HPDE6-E6E7 (cell line): ENCODE data around the gene CCDC9.
"Not testable (repeated sequence)": the region's sequence is repeated elsewhere in the genome, so short reads cannot be mapped to it uniquely, and the experiment has no call there.

Source experiments
- DNase-seq: peaks from one replicate; pipeline ENCODE4 v3.0.0; 2011; ENCODE audit warnings: missing footprints; ENCODE audit errors: extremely low spot score

Gene CCDC9

GRCh38 chr19:47300867-47301266 is 44.5 kb downstream of the CCDC9 start:
- DNase-seq = not testable (repeated sequence)

DNA sequence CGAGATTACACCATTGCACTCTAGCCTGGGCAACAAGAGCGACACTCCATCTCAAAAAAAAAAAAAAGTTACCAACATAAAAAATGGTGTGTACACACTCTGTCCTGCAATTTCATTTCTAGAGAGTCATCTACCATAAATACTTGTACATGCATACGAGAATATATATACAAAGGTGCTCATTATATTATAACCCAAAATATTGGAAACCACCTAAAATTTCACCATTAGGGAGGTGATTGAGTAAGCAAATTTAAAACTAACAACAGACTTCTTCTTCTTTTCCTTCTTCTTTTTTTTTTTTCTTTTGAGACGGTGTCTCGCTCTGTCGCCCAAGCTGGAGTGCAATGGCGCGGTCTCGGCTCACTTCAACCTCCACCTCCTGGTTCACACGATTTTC is 45.9 kb downstream of the CCDC9 start:
- DNase-seq = no peak

- no peak for DNase-seq
These were observed 47.6 kb downstream of the CCDC9 start for GRCh38 chr19:47303966-47304365.

DNA sequence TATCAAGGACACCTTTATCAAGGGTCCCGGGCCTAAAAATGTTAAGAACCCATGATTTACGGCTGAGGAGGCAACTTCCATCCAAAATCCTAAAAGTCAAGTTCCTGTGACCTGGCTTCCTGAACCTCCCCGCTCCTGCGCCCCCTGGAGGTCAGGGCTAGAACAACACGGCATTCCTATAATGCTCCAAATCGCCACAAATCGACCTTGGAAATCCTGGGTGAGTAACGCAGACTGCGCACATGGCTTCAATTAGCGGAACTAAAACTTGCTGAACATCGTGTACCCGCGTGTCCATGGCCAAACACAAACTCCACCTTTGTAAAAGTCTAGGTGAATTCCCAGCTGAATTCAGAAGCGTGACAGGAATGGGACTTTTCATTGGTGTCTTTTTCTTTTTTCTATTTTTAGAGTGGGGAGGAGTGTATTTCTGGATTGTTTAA is 49.0 kb downstream of the CCDC9 start:
- DNase-seq = peak; percentile 42

DNA sequence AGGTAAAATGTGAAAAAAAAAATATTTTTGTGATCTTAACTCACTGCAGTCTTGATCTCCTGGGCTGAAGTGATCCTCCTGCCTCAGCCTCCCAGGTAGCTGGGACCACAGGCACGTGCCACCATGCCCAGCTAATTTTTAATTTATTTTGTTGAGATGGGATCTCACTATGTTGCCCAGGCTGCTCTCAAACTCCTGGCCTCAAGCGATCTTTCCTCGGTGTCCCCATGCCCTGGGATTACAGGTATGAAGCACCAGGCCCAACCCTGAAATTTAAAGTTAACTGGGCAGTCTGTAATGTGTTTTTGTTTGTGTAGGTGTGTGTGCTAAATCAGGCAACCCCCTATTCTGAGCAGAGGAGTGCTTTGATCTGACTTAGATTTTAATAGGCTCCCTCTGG is 50.0 kb downstream of the CCDC9 start:
- no peak for DNase-seq

DNA sequence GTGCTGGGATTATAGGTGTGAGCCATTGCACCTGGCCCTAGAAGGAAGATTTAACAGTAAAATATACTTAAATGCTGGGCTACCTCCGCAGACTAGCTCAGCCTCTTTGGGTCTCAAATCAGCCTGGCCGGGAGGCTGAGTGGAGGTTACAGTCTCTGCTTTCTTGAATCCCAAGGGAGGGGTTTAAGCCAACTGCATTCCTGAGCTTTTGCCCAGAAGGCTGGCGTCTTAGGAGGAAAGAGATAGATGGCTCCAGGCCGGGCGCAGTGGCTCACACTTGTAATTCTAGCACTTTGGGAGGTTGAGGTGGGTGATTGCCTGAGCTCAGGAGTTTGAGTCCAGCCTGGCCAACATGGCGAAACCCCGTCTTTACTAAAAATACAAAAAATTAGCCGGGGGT is 52.7 kb downstream of the CCDC9 start:
- DNase-seq = no peak

- DNase-seq = no peak
These were observed 53.3 kb downstream of the CCDC9 start, which contains the start of gene C5AR1 for GRCh38 chr19:47309608-47310007. C5AR1 (plus strand) TSS chr19:47309861; CDS start chr19:47309896, 35 bp downstream.

GRCh38 chr19:47310323-47310722 is 54.0 kb downstream of the CCDC9 start:
- DNase-seq = no peak

DNA sequence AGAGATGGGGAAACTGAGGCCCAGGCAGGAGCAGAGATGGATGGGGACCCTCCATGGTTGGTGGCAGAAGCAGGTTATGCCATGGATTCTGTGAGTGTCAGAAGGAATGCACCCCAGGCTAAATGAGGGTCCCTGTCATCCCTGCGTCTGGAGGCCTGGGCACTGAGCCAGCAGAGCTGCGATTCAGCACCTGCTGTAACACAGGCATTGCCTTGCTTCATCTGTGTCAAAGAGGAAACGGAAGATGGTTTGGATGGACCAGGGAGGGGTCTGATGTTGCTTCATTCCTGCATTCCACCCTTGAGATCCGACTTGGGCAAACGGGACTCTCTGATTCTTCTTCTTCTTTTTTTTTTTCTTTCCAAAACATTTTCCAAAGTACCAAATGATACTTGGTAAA is 54.5 kb downstream of the CCDC9 start:
- DNase-seq = peak; percentile 29

DNA sequence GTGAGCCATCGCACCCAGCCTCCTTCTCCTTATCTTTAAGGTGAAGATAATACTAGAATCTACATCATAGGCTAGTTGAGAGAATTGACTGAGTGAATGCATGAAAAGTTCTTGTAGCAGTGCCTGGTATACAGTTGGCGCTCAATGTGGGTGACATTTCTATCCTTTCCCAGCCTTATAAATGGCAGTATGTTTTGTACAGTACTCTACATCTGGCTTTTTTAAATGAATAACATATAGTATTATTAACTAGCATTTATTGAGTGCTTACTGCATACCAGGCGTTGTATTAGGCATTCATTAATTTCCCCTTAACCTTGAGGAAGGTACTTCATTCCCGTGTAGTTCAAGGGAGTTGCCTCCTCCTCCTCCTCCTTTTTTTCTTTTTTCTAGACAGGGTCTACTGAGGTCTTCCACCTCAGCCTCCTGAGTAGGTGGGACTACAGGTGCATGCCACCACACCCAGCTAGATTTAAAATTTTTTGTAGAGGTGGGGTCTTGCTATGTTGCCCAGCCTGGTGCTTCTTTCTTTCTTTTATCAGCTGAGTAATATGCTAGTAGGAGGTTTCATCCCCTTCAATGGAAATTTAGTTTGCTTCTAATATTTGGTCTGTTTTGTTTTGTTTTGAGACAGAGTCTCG is 56.2 kb downstream of the CCDC9 start:
- no peak for DNase-seq

GRCh38 chr19:47313754-47314295 is 57.5 kb downstream of the CCDC9 start:
- no peak for DNase-seq

GRCh38 chr19:47315125-47315821 is 58.9 kb downstream of the CCDC9 start:
- DNase-seq = peak; percentile 98

GRCh38 chr19:47316513-47316912 is 60.2 kb downstream of the CCDC9 start:
- DNase-seq = no peak

DNA sequence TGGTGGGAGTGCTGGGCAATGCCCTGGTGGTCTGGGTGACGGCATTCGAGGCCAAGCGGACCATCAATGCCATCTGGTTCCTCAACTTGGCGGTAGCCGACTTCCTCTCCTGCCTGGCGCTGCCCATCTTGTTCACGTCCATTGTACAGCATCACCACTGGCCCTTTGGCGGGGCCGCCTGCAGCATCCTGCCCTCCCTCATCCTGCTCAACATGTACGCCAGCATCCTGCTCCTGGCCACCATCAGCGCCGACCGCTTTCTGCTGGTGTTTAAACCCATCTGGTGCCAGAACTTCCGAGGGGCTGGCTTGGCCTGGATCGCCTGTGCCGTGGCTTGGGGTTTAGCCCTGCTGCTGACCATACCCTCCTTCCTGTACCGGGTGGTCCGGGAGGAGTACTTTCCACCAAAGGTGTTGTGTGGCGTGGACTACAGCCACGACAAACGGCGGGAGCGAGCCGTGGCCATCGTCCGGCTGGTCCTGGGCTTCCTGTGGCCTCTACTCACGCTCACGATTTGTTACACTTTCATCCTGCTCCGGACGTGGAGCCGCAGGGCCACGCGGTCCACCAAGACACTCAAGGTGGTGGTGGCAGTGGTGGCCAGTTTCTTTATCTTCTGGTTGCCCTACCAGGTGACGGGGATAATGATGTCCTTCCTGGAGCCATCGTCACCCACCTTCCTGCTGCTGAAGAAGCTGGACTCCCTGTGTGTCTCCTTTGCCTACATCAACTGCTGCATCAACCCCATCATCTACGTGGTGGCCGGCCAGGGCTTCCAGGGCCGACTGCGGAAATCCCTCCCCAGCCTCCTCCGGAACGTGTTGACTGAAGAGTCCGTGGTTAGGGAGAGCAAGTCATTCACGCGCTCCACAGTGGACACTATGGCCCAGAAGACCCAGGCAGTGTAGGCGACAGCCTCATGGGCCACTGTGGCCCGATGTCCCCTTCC is 63.9 kb downstream of the CCDC9 start:
- DNase-seq = no peak
